ENCODE data around the gene FAM43A. TPM values are rescaled to one million over a fixed set of nuclear protein-coding genes. Genes with fewer than 3 reads are reported as not detected.
A peak's percentile ranks its signal among the peaks of the same experiment; 100 is the strongest.

FAM43A gene
- total and polyA plus RNA-seq, 2 of the 4 experiments (the other 2 are of a cell fraction), result 3.0 to 11.5 TPM

DNA sequence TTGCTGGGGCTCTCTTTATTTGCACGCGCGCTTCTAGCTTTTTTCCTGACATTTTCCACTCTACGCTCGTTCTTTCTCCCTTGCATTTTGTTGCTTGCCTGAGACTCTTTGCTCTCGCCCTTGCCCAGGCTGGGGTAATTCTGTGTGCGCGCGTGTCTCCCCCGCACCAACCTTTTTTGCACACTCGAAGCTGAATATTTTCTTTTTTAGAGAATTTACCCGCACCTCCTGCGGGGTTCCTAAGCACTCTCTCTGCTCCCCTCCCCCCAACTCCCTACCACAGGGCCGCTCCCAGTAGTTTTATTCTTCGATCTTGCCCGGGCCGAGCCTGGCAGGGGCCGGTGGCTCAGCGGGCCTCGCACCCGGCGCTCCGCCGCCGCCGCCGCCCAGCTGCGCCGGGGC, 732 bp downstream of the FAM43A start (continued):
- no peak for TF ChIP-seq NFE2L2 (IDR thresholded peaks at IDR 0.05; ENCODE audit: low read depth, low read length)
- no peak for TF ChIP-seq MAFK (IDR thresholded peaks at IDR 0.05; ENCODE audit: low read depth, low read length)

DNA sequence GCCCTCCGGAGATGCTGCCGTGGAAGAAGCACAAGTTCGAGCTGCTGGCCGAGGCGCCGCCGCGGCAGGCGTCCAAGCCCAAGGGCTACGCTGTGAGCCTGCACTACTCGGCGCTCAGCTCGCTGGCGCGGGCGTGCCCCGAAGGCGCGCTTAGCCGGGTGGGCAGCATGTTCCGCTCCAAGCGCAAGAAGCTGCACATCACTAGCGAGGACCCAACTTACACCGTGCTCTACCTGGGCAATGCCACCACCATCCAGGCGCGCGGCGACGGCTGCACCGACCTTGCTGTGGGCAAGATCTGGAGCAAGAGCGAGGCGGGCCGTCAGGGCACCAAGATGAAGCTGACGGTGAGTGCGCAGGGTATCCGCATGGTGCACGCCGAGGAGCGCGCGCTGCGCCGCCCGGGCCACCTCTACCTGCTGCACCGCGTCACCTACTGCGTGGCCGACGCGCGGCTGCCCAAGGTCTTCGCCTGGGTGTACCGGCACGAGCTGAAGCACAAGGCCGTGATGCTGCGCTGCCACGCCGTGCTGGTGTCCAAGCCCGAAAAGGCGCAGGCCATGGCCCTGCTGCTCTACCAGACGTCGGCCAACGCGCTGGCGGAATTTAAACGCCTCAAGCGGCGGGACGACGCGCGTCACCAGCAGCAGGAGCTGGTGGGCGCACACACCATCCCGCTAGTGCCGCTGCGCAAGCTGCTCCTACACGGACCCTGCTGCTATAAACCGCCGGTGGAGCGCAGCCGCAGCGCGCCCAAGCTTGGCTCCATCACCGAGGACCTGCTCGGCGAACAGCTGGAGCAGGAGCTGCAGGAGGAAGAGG, 1.3 kb downstream of the FAM43A start:
- peak overlapping the region; percentile 33; the same call in 1 of the 2 replicates for H2AK5ac ChIP-seq (ENCODE audit: low read depth, low read length)
- H3K9me3 ChIP-seq (ENCODE audit: control insufficient read depth, insufficient read depth, low read length), result no peaks in the 10 kb centered on the region
- H3K27ac ChIP-seq (ENCODE audit: insufficient read depth, low read length), result peak overlapping the region; percentile 43
- H3K9ac ChIP-seq (ENCODE audit: low read depth, low read length), result peak overlapping the region; percentile 59
- peaks cover 0 to 19% of the 10 kb centered on the region in 2 experiments; a peak in 2 of 4 replicates for H3K79me1 ChIP-seq (ENCODE audit: low read depth in 1 of 2, low read length in 2 of 2)
- TF ChIP-seq CEBPB (IDR thresholded peaks at IDR 0.05; ENCODE audit: low read depth, low read length), result no peak
- TF ChIP-seq RCOR1 (IDR thresholded peaks at IDR 0.05; ENCODE audit: insufficient replicate concordance, low read length), result no peak
- TF ChIP-seq SMC3 (IDR thresholded peaks at IDR 0.05; ENCODE audit: low read depth, low read length), result no peak
- ChIA-PET POLR2A (ENCODE audit: unreplicated experiment) (interaction anchor here (0.6 kb wide), 1 partner anchor 820 kb away, joined by 4 read pairs; no protein-coding TSS in a partner anchor), CTCF (interaction anchor here (0.6 to 2.5 kb wide), 9 partner anchors 15 to 583 kb away, joined by 3 to 9 read pairs (median 5); partner anchors contain the start of gene LSG1)
- peak overlapping the region in 1 of 2 experiments; percentile 2; a peak in 1 of 4 replicates for H4K8ac ChIP-seq (ENCODE audit: low read depth in 2 of 2, low read length in 2 of 2)
- no peaks in the 10 kb centered on the region for H3K27me3 ChIP-seq (ENCODE audit: control insufficient read depth, insufficient read depth, low read length)
- H3K9me1 ChIP-seq (ENCODE audit: insufficient read depth, low read length), result 0 out of 2 replicates have a peak, but pooled peaks cover 6% of the 10 kb centered on the region
- H3K18ac ChIP-seq (ENCODE audit: low read depth, low read length), result no peak overlapping the region; the same call in 1 of the 2 replicates
- DNase-seq (peak; percentile 58), ATAC-seq (ENCODE audit: low read depth) (peak; percentile 1; the same call in 1 of the 2 replicates)
- H3K4me2 ChIP-seq (ENCODE audit: low read depth, low read length), result peak overlapping the region; percentile 95
- BruUV-seq (replicated peaks), result no TSS peak
- peak overlapping the region; percentile 61 for H3K4me3 ChIP-seq (ENCODE audit: insufficient read depth, low read depth, low read length)
- in situ Hi-C loops (cut with MboI; ENCODE audit: low sequenced_read_pairs), result no loop called here
- peaks cover 33% of the 10 kb centered on the region for H4K20me1 ChIP-seq (ENCODE audit: insufficient read depth, low read length)
- H3K4ac ChIP-seq (ENCODE audit: low read depth, low read length), result peak overlapping the region; percentile 62
- H2BK20ac ChIP-seq (ENCODE audit: low read depth, low read length), result no peak overlapping the region
- peaks cover 19% of the 10 kb centered on the region for H3K4me1 ChIP-seq (ENCODE audit: control insufficient read depth, insufficient read depth, low read length)
- peak overlapping the region; percentile 57; the same call in 1 of the 2 replicates for H4K91ac ChIP-seq (ENCODE audit: insufficient read depth, low read depth, low read length)
- intact Hi-C loops (cut with micrococcal nuclease), result loop anchor here (2.0 to 5.0 kb wide), 4 partner anchors 170 to 468 kb away; no protein-coding TSS in a partner anchor
- H2AK9ac ChIP-seq (replicated peaks; ENCODE audit: low read depth, low read length, poor library complexity), result peak overlapping the region; percentile 86
- peaks cover 14% of the 10 kb centered on the region; the same call in 1 of the 2 replicates for H3K36me3 ChIP-seq (ENCODE audit: control insufficient read depth, insufficient read depth, low read length)
- no peak overlapping the region for H2BK15ac ChIP-seq (ENCODE audit: low read depth, low read length)
- 3% methylated on average over 74 of the region's 86 CpGs; no CpG with 5 or more reads in 1 of the 2 experiments for WGBS, 2 experiments (ENCODE audit: extremely low coverage in 2 of 2, insufficient read length in 1 of 2)
- H4K5ac ChIP-seq (ENCODE audit: low read depth, low read length), result no peak overlapping the region; the same call in 1 of the 2 replicates
- H2BK5ac ChIP-seq (ENCODE audit: low read depth, low read length, poor library complexity, severe bottlenecking), result no peak overlapping the region
- H3K14ac ChIP-seq (replicated peaks; ENCODE audit: low read depth, low read length), result peak overlapping the region; percentile 81
- H3K56ac ChIP-seq (ENCODE audit: extremely low read depth, insufficient read depth, low read length), result no peak overlapping the region
- peak overlapping the region; percentile 73 for H3K23ac ChIP-seq (ENCODE audit: low read depth, low read length)
- dilution Hi-C loops (cut with HindIII; ENCODE audit: low sequenced_read_pairs, unreplicated experiment), result no loop called here
- H2BK120ac ChIP-seq (ENCODE audit: low read depth, low read length), result peak overlapping the region; percentile 38; the same call in 1 of the 2 replicates
- H2AFZ ChIP-seq (replicated peaks; ENCODE audit: low read length, poor library complexity), result peak overlapping the region; percentile 93

Measured in IMR-90 (cell line).